GM19397 (cell line): ENCODE results near the gene CPEB4.

Experiments used
- ATAC-seq: cut with Tn5 transposase; IDR thresholded peaks from one replicate; pipeline ENCODE4 v1.9.1; 2021; ENCODE audit warnings: mild to moderate bottlenecking, moderate library complexity; ENCODE audit not compliant: unreplicated experiment

CPEB4 gene

GRCh38 chr5:173941102-173941501, 53.0 kb downstream of the CPEB4 start:
- ATAC-seq, result no peak

DNA sequence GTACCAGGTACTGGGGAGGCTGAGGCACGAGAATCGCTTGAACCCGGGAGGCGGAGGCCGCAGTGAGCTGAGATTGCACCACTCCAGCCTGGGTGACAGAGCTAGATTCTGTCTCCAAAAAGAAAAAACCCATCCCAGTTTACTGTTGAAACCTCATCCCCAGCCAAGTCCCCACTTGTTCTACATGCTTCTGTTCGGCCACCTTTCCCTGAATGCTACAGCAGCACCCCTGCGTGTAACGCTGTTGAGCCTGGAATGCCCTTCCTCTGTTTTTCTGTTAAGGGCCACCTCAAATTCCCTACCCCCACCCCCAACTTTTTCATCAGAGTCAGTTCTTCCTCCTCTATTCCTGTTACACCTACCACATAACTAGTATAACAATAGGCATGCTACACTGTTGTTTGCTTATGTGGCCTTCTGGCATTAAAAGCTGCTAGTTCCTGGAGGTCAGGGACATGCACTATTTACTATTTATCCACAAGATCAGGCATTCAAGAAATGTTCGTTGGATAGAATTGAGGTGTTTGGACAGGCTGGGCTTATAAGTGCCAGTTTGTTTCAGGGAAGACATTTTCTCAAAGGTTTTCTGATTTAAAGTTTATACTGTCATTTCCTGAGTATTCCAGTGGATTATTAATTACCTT, 53.7 kb downstream of the CPEB4 start:
- ATAC-seq, result no peak

GRCh38 chr5:173944511-173944910, 56.4 kb downstream of the CPEB4 start:
- ATAC-seq, result no peak

DNA sequence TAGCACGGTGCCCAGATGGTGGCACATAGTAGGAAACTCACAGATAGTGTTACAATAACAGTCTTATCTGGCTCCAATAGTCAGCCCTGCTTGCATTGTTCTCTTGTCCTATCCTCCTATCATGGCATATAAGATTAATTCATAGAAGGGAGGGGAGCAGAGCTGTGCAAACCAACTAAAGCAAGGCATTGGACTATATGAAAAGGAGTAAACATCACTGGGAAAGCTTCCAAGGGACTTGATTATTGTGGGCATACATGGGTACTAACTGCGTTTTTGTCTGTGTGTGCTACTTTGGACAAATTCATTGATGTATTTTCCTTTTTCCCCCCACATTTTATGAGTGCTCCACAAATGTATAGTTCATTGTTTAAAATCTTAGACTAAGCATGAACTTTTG, 57.0 kb downstream of the CPEB4 start:
- ATAC-seq, result no peak

DNA sequence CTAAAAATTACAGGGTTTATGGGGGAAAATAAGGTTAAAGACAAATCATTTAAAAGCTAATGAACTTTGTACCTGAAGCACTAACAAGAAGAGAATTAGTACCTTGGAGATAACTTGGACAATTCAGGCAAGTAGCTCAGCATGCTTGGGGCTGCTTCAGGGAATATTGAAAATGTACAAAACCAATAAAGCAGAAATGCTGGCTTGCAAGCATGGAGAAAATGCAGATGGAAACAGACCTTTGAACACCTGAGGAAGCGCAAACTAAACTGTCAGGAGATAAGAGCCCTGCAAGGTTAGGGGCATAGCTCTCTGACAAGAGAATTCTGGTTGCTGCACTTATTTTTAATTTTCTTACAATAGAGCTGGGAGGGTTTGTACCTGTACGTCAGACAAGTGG, 58.2 kb downstream of the CPEB4 start:
- no peak for ATAC-seq

GRCh38 chr5:173950829-173951228, 62.7 kb downstream of the CPEB4 start:
- no peak for ATAC-seq

DNA sequence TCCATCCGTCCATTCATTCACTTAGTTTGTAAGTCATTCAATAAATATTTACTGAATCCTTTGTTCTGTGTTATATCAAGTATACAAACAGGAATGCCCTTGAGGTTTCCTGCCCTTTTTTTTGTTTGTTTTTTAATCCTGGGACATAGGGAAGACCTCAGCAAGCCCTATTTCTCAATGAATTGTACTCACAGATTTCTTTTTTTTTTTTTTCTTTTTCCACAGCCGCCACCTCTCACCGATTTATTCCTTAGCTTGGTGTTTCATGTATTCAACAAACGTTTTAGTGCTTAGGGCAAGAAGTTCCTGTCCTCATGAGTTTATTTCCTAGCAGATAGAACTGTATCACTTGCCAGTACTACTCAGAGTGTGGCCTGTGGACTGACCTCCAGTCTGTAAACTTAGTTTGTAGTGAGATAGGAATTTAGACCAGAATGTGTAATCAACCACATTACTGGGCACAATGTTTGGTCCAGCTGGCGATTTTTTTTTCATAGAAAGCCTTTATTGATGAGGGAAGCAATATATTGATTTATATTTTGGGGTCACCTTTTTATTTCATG, 65.5 kb downstream of the CPEB4 start:
- no peak for ATAC-seq

- ATAC-seq, result no peak
Observed at GRCh38 chr5:173954671-173955521, 66.7 kb downstream of the CPEB4 start.

DNA sequence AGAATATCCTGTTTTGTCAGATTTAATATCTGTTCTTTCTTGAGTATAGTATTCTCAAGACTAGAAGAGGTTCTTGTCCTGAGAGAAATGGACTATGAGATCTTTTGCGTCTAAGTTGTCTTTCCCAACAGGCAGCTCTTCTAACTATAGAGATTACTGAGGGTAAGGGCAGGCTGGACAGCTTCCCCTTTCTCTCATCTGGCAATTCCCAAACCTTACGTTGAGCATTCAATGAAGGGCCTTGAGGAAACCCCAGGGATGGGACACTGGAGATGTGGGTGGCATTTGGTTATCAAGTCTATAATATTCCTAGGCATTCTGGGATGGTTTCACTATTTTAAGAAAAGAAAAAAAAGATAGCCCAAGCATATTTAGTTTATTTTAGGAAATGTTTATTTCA, 72.8 kb downstream of the CPEB4 start:
- ATAC-seq, result no peak

GRCh38 chr5:173961418-173961817, 73.3 kb downstream of the CPEB4 start:
- ATAC-seq, result no peak

GRCh38 chr5:173962436-173962972, 74.4 kb downstream of the CPEB4 start:
- no peak for ATAC-seq

DNA sequence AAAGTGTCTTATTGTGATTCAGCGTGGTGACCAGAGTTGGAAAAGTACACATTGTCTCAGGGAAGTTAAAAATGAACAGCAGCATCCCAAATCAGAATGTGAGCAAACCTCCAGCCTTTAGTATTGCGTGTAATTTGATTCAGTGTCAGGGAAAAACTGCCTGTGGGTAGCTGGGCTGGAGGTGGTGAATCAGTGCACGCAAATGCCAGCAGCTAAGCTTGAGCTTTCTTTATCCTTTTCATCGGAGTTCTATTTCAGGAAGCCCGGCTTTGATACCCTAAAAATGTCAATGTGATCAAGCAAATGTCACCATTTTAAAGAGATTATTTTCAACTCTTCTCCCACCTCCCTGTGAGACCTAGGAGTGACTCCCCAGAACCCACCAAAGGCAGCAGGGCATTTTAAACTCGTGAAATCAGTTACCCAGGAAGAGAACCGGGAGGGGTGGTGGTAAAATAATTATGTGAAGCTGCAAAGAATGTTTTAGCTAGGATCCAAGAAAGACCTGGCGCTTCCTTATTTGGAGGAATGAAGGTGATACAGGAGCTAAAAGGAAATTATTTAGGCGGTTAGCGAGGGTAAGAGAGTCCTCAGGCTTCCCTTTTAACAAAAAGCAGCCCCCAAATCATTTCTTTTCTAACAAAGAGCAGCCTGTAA, 75.2 kb downstream of the CPEB4 start:
- no peak for ATAC-seq

DNA sequence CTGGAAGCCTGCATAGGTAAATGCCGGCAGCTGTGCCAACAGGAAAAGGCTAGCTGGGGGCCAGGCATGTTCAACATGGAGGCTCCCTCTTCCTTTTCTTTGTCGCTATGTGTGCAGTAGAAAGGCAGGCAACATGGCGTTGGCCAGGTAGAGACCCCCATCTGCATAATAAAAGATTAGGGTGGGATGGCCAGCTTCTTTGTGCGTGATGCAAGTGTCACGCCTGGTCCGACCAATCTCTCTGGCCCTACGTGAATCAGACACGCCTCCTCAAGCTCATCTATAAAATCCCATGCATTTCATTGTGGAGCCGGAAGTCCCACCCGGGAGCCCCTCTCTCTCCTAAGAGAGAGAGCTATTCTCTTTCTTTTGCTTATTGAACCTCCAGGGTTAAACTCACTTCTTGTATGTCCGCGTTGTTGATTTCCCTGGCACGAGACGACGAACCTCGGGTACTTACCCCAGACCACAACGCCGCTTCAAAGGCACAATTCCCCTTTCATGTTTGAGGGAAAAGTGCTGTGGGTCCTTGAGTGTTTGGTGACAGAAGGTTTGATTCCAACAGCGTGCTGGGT, 75.8 kb downstream of the CPEB4 start:
- ATAC-seq, result no peak

GRCh38 chr5:173964506-173964905, 76.4 kb downstream of the CPEB4 start:
- ATAC-seq, result no peak

DNA sequence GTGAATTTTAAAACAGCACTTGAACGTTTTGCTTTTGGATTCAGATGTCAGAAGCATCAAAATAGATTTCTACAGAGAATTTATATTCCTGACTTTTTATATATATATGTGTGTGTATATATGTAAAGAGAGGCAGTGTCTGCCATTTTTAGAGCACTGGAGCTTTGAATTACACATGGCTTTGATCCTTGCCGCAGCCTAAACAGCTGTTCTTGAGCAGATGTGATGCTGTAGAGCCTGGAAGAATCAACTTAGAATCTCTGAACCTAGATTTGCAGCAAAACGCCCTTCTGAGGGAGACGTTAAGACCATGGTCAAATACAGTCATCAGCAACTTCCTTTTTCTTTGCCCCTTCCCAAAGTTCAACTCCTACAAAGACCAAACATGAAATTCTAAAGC, 79.1 kb downstream of the CPEB4 start:
- ATAC-seq, result no peak

GRCh38 chr5:173968154-173968797, 80.1 kb downstream of the CPEB4 start:
- ATAC-seq, result no peak

DNA sequence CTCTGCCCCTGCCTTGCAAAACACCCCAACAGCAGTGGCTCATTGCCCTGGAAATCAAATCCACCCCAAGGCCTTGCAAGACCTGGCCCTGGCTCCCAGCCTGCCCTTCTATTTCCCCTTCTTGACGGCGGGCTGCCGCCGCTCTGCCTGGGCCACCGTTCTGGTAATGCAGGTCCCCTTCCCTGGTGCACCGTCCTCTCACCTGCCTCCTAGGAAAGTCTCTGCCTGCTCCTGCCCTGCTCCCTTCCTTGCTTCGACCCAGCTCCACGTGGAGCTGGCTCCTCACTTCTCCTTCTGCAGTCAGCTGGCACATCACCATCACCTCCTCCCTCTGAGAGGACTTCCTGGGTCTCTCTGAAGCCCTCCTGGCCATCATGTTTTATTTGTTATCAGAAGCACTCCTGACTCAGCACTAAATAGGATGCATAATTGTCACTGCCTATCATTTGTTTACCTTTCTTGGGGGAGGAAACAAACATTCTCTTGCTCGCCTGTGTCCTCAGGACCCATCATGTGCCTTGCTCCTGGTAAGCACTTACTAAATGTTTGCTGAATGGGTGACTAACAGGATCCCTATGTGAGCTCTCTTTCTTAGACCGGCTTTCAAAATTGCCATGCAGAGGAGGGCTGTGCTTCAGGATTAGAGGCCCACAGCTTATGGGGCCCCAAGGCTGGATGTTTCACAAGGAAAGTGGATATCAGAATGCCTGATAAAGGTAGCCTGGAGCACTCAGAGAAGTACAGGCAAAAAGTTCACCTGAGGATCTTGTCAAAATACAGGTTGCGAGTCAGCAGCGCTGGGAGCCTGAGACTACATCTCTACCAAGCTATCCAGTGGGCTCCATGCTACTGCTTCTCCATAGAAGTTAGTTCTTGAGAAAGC, 81.3 kb downstream of the CPEB4 start:
- no peak for ATAC-seq

- no peak for ATAC-seq
Observed at GRCh38 chr5:173970878-173971650, 82.9 kb downstream of the CPEB4 start.
